NT2/D1 (cell line): ENCODE measurements around the gene CSNK1G1.

ENCODE experiments used
- YY1 ChIP-seq: IDR thresholded peaks from 2 replicates; pipeline ENCODE4 v1.6.1; 2011; ENCODE audit not compliant: insufficient read length, insufficient read depth
- ZNF274 ChIP-seq: IDR thresholded peaks from 2 replicates; pipeline ENCODE4 v1.6.1; 2011; ENCODE audit warnings: mild to moderate bottlenecking, low read depth, low read length

GRCh38 chr15:64197425-64197824 is 158.5 kb downstream of the CSNK1G1 start:
- no peak for TF ChIP-seq ZNF274
- TF ChIP-seq YY1 = no peak
